WTC11 (cell line): Measurements from ENCODE around the gene ZNF699. TPM values are rescaled to one million over a fixed set of nuclear protein-coding genes. Genes with fewer than 3 reads are reported as not detected.

Experiments
- ATAC-seq: fragments of 200-7000 bp; cut with Tn5 transposase; 2 replicates; pipeline ENCODE4 v1.10.0; 2021; ENCODE audit warnings: mild to moderate bottlenecking, moderate library complexity
- CTCF ChIA-PET: fragments of 300-600 bp; sonication (Branson Sonifier 250); formaldehyde crosslinking; loops from one replicate; lab custom pipeline; 2021; ENCODE audit warnings: antibody characterized with exemption; lab: Charles Lee
- POLR2A ChIA-PET: fragments of 350-600 bp; sonication (Branson Sonifier 250); formaldehyde crosslinking; loops from one replicate; lab custom pipeline; 2021; ENCODE audit warnings: antibody characterized with exemption; lab: Charles Lee
- DNase-seq: peaks from one replicate; pipeline ENCODE4 v3.0.0; 2021; ENCODE audit warnings: low spot score
- H3K27ac Mint-ChIP-seq: 2 replicates; pipeline ENCODE4 v1.8.0; 2021; ENCODE audit warnings: mixed read lengths
- H3K27me3 Mint-ChIP-seq: 2 replicates; pipeline ENCODE4 v1.8.0; 2021; ENCODE audit warnings: low read depth, mild to moderate bottlenecking, moderate library complexity, mixed read lengths
- H3K36me3 Mint-ChIP-seq: 2 replicates; pipeline ENCODE4 v1.8.0; 2021; ENCODE audit warnings: mixed read lengths
- H3K4me1 Mint-ChIP-seq: 2 replicates; pipeline ENCODE4 v1.8.0; 2022; ENCODE audit warnings: mixed read lengths
- H3K4me3 Mint-ChIP-seq: 2 replicates; pipeline ENCODE4 v1.8.0; 2021; ENCODE audit warnings: mild to moderate bottlenecking, moderate library complexity, mixed read lengths
- H3K9me3 Mint-ChIP-seq: 2 replicates; pipeline ENCODE4 v1.8.0; 2021; ENCODE audit warnings: mixed read lengths
- ATF1 ChIP-seq: sonication (generic); formaldehyde crosslinking; IDR thresholded peaks from 2 replicates; pipeline ENCODE4 v1.8.1; 2023; ENCODE audit warnings: mild to moderate bottlenecking, moderate library complexity, missing genetic modification reagents
- GTF2I ChIP-seq: fragments of 250-450 bp; sonication (Bioruptor Pico); conservative IDR thresholded peaks from 2 replicates; pipeline ENCODE4 v1.4.0; 2021; ENCODE audit warnings: mild to moderate bottlenecking
- MXD4 ChIP-seq: fragments of 250-450 bp; sonication (Bioruptor Pico); IDR thresholded peaks from 2 replicates; pipeline ENCODE4 v1.8.0; 2021; ENCODE audit warnings: mild to moderate bottlenecking, moderate library complexity, borderline replicate concordance
- NR3C1 ChIP-seq: sonication (generic); formaldehyde crosslinking; conservative IDR thresholded peaks from 2 replicates; pipeline ENCODE4 v1.8.1; 2023; ENCODE audit warnings: low read depth, mild to moderate bottlenecking, missing genetic modification reagents
- RORB ChIP-seq: fragments of 250-450 bp; sonication (Bioruptor Pico); IDR thresholded peaks from 2 replicates; pipeline ENCODE4 v1.9.0; 2021; ENCODE audit warnings: mild to moderate bottlenecking
- TEAD1 ChIP-seq: sonication (generic); formaldehyde crosslinking; IDR thresholded peaks from 2 replicates; pipeline ENCODE4 v1.8.0; 2022; ENCODE audit warnings: mild to moderate bottlenecking, missing genetic modification reagents
- ZNF138 ChIP-seq: sonication (generic); formaldehyde crosslinking; conservative IDR thresholded peaks from 2 replicates; pipeline ENCODE4 v1.8.1; 2022; ENCODE audit warnings: mild to moderate bottlenecking, moderate library complexity, missing genetic modification reagents
- total RNA-seq: library from RNA; stranded (reverse); gene quantifications from 3 replicates; pipeline ENCODE4 v1.2.3, GENCODE V29; 2021
- TF ChIP-seq, protein P1 (sequence below): sonication (generic); formaldehyde crosslinking; IDR thresholded peaks from 2 replicates; pipeline ENCODE4 v1.8.1; 2023; ENCODE audit warnings: mild to moderate bottlenecking, missing genetic modification reagents, moderate library complexity
- TF ChIP-seq, protein P2 (sequence below): fragments of 250-450 bp; sonication (Bioruptor Pico); IDR thresholded peaks from 2 replicates; pipeline ENCODE4 v1.9.0; 2021; ENCODE audit warnings: mild to moderate bottlenecking
- TF ChIP-seq, protein P3 (sequence below): sonication (generic); formaldehyde crosslinking; IDR thresholded peaks from 2 replicates; pipeline ENCODE4 v1.8.0; 2022; ENCODE audit warnings: mild to moderate bottlenecking, missing genetic modification reagents
- TF ChIP-seq, protein P4 (sequence below): sonication (generic); formaldehyde crosslinking; IDR thresholded peaks from 2 replicates; pipeline ENCODE4 v1.8.1; 2022; ENCODE audit warnings: low read depth, mild to moderate bottlenecking, moderate library complexity, missing genetic modification reagents, borderline replicate concordance
- TF ChIP-seq, protein P5 (sequence below): fragments of 250-450 bp; sonication (Bioruptor Pico); conservative IDR thresholded peaks from 2 replicates; pipeline ENCODE4 v1.9.0; 2021; ENCODE audit warnings: mild to moderate bottlenecking
- TF ChIP-seq, protein P6 (sequence below): sonication (generic); formaldehyde crosslinking; IDR thresholded peaks from 2 replicates; pipeline ENCODE4 v1.8.1; 2022; ENCODE audit warnings: low read depth, missing genetic modification reagents, borderline replicate concordance
- TF ChIP-seq, protein P7 (sequence below): sonication (generic); formaldehyde crosslinking; IDR thresholded peaks from 2 replicates; pipeline ENCODE4 v1.8.0; 2022; ENCODE audit warnings: mild to moderate bottlenecking, missing genetic modification reagents
- TF ChIP-seq, protein P8 (sequence below): fragments of 250-450 bp; sonication (Bioruptor Pico); IDR thresholded peaks from 2 replicates; pipeline ENCODE4 v1.8.0; 2021; ENCODE audit warnings: mild to moderate bottlenecking
- TF ChIP-seq, protein P9 (sequence below): fragments of 250-450 bp; sonication (Bioruptor Pico); IDR thresholded peaks from 2 replicates; pipeline ENCODE4 v2.1.2; 2022; ENCODE audit warnings: mild to moderate bottlenecking, moderate library complexity

The ZNF699 gene
- total RNA-seq, 1 experiment from 2014 or later = 5.9 TPM

DNA sequence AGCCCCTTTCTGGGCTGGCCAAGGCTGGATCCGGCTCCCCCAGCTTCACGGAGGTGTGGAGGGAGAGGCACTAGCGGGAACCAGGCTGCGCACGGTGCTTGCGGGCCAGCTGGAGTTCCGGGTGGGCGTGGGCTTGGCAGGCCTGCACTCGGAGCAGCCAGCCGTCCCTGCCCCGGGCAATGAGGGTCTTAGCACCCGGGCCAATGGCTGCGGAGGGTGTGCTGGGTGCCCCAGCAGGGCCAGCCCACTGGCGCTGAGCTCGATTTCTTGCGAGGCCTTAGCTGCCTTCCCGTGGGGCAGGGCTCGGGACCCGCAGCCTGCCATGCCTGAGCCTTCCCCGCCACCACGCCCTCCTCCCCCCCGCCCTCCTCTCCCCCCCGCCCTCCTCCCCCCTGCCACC is 11.7 kb upstream of the ZNF699 start:
- peaks cover 34% of the 10 kb centered on the region for H3K36me3 Mint-ChIP-seq
- CTCF ChIA-PET = no interaction called here
- TF ChIP-seq, protein P1, sequence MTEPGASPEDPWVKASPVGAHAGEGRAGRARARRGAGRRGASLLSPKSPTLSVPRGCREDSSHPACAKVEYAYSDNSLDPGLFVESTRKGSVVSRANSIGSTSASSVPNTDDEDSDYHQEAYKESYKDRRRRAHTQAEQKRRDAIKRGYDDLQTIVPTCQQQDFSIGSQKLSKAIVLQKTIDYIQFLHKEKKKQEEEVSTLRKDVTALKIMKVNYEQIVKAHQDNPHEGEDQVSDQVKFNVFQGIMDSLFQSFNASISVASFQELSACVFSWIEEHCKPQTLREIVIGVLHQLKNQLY = no peak
- TF ChIP-seq, protein P2, sequence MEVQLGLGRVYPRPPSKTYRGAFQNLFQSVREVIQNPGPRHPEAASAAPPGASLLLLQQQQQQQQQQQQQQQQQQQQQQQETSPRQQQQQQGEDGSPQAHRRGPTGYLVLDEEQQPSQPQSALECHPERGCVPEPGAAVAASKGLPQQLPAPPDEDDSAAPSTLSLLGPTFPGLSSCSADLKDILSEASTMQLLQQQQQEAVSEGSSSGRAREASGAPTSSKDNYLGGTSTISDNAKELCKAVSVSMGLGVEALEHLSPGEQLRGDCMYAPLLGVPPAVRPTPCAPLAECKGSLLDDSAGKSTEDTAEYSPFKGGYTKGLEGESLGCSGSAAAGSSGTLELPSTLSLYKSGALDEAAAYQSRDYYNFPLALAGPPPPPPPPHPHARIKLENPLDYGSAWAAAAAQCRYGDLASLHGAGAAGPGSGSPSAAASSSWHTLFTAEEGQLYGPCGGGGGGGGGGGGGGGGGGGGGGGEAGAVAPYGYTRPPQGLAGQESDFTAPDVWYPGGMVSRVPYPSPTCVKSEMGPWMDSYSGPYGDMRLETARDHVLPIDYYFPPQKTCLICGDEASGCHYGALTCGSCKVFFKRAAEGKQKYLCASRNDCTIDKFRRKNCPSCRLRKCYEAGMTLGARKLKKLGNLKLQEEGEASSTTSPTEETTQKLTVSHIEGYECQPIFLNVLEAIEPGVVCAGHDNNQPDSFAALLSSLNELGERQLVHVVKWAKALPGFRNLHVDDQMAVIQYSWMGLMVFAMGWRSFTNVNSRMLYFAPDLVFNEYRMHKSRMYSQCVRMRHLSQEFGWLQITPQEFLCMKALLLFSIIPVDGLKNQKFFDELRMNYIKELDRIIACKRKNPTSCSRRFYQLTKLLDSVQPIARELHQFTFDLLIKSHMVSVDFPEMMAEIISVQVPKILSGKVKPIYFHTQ (CRISPR knock-in tag) = no peak
- no peak for TF ChIP-seq TEAD1
- TF ChIP-seq, all 79 proteins: peak for 0
- peaks cover 59% of the 10 kb centered on the region for H3K9me3 Mint-ChIP-seq
- H3K4me1 Mint-ChIP-seq = peaks cover 4% of the 10 kb centered on the region; the same call in 1 of the 2 replicates
- DNase-seq = no peak
- POLR2A ChIA-PET = no interaction called here
- H3K27ac Mint-ChIP-seq = no peak overlapping the region
- ATAC-seq = no peak
- H3K27me3 Mint-ChIP-seq = peaks cover 25% of the 10 kb centered on the region
- H3K4me3 Mint-ChIP-seq = no peak overlapping the region

DNA sequence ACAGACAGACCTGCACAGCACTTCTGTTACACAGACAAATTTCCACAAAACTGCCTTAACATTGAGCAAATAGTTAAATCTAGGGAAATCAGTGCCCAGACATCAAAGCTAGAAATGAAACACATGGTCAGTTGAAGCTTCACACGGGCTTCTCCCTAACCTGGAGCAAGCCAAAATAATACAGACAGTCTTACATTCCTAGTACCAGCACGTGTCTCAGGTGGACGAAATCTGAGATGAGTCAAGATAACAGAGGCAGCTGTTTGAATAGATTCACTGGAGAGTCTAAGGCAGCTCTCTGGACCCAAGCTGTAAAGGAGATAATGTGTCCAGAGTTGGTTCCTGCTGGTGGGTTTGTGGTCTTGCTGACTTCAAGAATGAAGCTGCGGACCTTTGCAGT is 4.1 kb upstream of the ZNF699 start:
- no peaks in the 10 kb centered on the region for H3K4me1 Mint-ChIP-seq

More for the DNA sequence above, 4.1 kb upstream of the ZNF699 start:
- ChIA-PET CTCF (no interaction called here), POLR2A (no interaction called here)
- H3K36me3 Mint-ChIP-seq = peaks cover 30% of the 10 kb centered on the region
- no peak overlapping the region for H3K4me3 Mint-ChIP-seq
- peaks cover 31% of the 10 kb centered on the region for H3K27me3 Mint-ChIP-seq
- no peak for ATAC-seq
- no peak overlapping the region for H3K27ac Mint-ChIP-seq
- no peak for DNase-seq
- TF ChIP-seq MXD4 (no peak), ZNF138 (CRISPR knock-in tag) (no peak), ATF1 (no peak), RORB (CRISPR knock-in tag) (no peak), TEAD1 (no peak), GTF2I (no peak), NR3C1 (CRISPR knock-in tag) (no peak)
- TF ChIP-seq, protein P3, sequence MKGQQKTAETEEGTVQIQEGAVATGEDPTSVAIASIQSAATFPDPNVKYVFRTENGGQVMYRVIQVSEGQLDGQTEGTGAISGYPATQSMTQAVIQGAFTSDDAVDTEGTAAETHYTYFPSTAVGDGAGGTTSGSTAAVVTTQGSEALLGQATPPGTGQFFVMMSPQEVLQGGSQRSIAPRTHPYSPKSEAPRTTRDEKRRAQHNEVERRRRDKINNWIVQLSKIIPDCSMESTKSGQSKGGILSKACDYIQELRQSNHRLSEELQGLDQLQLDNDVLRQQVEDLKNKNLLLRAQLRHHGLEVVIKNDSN = no peak
- TF ChIP-seq, protein P4, sequence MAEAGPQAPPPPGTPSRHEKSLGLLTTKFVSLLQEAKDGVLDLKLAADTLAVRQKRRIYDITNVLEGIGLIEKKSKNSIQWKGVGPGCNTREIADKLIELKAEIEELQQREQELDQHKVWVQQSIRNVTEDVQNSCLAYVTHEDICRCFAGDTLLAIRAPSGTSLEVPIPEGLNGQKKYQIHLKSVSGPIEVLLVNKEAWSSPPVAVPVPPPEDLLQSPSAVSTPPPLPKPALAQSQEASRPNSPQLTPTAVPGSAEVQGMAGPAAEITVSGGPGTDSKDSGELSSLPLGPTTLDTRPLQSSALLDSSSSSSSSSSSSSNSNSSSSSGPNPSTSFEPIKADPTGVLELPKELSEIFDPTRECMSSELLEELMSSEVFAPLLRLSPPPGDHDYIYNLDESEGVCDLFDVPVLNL (CRISPR knock-in tag) = no peak
- TF ChIP-seq, protein P5, sequence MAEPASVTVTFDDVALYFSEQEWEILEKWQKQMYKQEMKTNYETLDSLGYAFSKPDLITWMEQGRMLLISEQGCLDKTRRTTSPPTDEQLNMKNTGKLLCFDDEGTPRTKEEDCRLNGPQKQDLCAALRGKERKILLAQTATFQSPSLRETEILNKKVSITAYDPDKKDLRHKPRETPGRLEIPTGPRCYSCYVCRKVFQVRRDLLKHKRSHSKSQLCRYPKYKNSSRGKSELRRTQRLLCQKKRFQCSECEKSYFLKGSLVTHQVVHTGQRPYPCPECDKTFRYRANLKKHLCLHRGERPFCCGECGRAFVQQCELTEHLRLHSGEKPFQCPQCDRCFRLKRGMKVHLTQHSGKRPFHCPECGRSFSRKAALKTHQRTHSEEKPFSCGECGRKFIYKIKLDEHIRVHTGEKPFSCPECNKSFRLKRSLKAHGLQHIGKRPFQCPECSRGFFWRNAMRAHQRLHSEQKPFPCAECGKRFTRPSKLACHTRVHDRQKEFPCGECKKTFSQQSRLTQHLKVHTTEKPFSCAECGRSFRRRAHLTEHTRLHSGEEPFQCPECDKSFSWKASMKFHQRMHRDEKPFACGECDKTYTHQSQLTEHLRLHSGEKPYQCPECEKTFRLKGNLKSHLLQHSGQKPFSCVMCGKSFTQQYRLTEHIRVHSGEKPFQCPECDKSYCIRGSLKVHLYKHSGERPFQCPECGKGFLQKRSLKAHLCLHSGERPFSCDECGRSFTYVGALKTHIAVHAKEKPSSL (CRISPR knock-in tag) = no peak
- TF ChIP-seq, protein P6, sequence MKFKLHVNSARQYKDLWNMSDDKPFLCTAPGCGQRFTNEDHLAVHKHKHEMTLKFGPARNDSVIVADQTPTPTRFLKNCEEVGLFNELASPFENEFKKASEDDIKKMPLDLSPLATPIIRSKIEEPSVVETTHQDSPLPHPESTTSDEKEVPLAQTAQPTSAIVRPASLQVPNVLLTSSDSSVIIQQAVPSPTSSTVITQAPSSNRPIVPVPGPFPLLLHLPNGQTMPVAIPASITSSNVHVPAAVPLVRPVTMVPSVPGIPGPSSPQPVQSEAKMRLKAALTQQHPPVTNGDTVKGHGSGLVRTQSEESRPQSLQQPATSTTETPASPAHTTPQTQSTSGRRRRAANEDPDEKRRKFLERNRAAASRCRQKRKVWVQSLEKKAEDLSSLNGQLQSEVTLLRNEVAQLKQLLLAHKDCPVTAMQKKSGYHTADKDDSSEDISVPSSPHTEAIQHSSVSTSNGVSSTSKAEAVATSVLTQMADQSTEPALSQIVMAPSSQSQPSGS (CRISPR knock-in tag) = no peak
- TF ChIP-seq, protein P7, sequence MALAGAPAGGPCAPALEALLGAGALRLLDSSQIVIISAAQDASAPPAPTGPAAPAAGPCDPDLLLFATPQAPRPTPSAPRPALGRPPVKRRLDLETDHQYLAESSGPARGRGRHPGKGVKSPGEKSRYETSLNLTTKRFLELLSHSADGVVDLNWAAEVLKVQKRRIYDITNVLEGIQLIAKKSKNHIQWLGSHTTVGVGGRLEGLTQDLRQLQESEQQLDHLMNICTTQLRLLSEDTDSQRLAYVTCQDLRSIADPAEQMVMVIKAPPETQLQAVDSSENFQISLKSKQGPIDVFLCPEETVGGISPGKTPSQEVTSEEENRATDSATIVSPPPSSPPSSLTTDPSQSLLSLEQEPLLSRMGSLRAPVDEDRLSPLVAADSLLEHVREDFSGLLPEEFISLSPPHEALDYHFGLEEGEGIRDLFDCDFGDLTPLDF (CRISPR knock-in tag) = no peak
- TF ChIP-seq, protein P8, sequence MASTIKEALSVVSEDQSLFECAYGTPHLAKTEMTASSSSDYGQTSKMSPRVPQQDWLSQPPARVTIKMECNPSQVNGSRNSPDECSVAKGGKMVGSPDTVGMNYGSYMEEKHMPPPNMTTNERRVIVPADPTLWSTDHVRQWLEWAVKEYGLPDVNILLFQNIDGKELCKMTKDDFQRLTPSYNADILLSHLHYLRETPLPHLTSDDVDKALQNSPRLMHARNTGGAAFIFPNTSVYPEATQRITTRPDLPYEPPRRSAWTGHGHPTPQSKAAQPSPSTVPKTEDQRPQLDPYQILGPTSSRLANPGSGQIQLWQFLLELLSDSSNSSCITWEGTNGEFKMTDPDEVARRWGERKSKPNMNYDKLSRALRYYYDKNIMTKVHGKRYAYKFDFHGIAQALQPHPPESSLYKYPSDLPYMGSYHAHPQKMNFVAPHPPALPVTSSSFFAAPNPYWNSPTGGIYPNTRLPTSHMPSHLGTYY (CRISPR knock-in tag) = no peak
- TF ChIP-seq, protein P9, sequence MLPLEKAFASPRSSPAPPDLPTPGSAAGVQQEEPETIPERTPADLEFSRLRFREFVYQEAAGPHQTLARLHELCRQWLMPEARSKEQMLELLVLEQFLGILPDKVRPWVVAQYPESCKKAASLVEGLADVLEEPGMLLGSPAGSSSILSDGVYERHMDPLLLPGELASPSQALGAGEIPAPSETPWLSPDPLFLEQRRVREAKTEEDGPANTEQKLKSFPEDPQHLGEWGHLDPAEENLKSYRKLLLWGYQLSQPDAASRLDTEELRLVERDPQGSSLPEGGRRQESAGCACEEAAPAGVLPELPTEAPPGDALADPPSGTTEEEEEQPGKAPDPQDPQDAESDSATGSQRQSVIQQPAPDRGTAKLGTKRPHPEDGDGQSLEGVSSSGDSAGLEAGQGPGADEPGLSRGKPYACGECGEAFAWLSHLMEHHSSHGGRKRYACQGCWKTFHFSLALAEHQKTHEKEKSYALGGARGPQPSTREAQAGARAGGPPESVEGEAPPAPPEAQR (CRISPR knock-in tag) = no peak
- H3K9me3 Mint-ChIP-seq = peaks cover 63% of the 10 kb centered on the region
